ENCODE measurements around the gene TLR9.
A peak's percentile ranks its signal among the peaks of the same experiment; 100 is the strongest.

The TLR9 gene

GRCh38 chr3:52232279-52233107 lies 7.0 kb upstream of the TLR9 start:
- no peak for DNase-seq

DNA sequence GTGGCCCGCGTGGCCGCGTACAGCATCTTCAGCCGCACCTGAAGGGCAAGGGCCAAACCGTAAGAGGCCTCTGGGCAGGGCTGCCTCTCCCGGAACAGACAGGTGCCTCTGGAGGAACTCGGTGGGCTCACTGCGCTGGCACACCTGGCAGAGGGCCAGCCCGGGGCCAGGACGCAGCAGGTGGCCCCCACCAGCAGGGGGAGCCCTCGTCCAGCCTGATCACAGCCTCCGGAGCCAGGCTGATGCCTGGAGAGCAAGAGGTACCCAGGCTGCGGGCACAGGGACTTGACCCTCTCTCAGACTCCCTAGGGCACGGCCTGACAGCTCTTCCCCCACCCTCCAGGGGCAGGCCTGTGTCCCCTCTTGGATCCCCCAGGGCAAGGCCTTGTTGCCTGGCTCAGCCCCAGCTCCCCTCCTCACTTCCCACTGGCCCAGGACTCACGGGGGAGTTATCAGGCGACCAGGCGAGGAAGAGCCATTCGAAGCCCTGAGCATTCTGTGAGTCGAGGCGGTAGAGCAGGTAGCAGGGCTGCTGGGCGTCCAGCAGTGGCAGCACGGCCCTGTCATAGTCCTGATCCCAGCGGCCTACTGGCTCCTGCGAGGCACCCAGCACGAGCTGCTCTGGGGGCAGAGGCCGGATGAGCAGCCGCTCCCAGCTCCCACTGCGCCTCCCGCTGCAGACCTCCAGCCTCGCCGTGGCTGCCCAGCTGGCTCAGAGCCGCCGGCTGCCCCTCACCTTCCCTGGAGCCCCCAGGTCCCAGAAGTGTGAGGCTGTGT lies 6.2 kb upstream of the TLR9 start:
- peak; percentile 7 for DNase-seq

DNA sequence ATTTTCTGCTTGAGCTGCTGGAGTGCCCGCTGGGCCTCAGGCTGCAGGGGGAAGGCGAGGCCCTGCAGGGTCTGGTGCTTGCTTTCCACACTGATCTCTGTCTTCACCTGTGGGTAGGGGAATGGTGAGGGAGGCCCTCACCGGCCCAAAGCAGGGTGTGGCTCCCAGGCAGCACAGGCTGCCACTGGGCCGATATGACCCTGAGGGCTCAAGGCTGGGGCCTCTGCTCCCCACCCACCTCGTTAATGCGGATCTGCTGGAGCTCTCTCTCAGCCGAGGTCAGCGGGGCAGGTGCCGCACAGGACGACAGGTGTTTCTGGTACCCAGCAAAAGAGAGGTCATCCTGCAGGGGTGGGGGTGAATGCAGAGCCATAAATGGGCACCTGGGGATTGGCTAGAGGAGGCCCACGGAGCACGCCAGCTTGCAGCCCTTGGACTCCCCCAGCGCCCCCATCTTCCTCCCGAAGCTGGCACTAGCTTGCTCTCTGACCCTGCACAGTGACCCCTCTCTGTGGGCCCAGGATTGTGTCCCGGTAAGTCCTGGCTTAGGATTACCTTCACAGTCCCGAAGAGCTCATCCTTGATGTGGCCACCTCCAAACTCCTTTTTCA lies 5.5 kb upstream of the TLR9 start:
- no peak for DNase-seq

DNA sequence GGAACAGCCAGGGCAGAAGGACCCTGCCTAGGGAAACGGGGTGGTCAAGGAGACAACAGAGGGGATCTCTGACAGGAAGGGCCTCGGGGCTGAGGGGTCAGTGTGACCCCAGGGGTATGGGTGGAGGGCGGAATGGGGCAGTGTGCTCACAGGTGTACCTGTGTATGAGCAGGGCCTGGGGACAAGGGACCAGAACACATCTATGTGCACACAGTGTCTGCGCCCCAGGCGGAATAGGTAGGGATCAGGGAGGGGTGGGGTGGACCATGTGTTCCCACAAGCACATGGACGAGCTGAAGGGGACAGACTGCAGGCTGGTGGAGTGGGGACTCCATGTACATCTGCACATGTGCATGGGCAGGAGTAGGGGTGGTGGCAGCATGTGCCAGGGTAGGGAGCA lies 5.0 kb upstream of the TLR9 start:
- no peak for DNase-seq

- DNase-seq = no peak
These were observed 4.2 kb upstream of the TLR9 start for GRCh38 chr3:52229656-52230055.

GRCh38 chr3:52228751-52229291 lies 3.4 kb upstream of the TLR9 start:
- DNase-seq = no peak

DNA sequence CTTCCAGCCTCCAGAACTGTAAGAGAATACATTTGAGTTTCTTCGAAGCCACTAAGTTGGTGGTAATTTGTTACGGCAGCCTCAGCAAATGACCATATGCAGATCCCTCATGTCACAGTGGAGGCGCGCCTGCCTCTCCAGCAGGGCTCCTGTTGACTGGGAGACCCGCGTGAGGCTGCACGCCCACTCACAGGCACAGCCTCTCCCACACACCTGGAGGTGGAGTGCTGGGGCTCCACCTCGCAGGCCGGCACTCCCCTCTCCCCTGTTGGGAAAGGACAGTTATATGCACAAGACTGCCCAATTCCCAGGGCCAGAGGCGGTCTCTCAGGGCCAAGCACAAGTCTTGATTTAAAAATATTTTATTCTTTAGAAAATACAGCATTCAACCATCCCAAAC lies 2.8 kb upstream of the TLR9 start:
- no peak for DNase-seq

DNA sequence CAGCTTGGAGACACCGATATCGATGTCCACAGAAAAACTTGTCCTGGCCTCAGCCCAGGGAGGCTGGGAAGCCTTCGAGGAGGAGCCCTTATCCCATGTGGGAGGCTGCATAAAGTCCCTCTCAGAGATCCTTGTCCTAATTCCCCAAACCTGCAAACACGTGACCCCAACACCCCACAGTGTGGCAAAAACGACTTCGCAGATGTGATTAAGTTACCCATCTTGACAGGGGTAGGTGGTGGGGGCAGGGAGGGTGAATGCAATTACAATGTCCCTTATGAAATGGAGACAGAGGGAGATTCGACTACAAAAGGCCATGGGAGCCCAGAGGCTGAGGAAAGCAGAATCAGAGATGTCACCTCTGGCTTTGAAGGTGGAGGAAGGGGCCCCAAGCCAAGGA lies 2.3 kb upstream of the TLR9 start:
- DNase-seq = no peak

- no peak for DNase-seq
These were observed 1.7 kb upstream of the TLR9 start for GRCh38 chr3:52227117-52227516.

GRCh38 chr3:52226229-52226817 lies 878 bp upstream of the TLR9 start:
- DNase-seq = no peak

DNA sequence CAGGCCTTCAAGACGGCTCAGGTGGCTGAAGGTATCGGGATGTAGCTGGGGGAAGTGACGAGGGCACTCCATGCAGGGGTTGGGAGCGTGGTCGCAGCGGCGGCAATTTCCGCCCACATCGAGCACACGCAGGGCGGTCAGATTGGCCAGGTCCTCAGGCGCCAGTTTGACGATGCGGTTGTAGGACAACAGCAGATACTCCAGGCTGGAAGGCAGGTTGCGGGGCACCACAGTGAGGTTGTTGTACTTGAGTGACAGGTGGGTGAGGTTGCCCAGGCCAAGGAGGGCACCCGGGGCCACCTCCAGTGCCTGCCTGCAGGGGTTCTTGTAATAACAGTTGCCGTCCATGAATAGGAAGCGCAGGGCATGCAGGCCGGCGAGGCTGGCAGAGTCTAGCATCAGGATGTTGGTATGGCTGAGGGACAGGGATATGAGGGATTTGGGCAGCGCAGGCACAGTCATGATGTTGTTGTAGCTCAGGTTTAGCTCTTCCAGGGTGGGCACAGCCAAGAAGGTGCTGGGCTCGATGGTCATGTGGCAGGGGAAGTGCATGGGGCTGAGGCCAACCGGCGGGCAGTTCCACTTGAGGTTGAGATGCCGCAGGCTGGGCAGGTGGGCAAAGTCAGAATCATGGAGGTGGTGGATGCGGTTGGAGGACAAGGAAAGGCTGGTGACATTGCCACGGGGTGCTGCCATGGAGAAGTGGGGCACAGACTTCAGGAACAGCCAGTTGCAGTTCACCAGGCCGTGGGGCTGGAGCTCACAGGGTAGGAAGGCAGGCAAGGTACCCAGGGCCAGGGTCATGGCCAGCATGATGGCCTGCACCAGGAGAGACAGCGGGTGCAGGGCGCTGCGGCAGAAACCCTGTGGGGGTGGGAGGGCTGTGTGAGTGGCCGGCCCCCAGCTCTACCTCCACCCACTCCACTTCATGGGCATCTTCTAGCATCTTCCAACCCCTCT lies 1.7 kb downstream of the TLR9 start:
- no peak for DNase-seq

- no peak for DNase-seq
These were observed 2.9 kb downstream of the TLR9 start for GRCh38 chr3:52222319-52223221.

GRCh38 chr3:52221563-52222318 lies 3.7 kb downstream of the TLR9 start:
- DNase-seq = no peak

- no peak for DNase-seq
These were observed 4.3 kb downstream of the TLR9 start for GRCh38 chr3:52221141-52221562.

GRCh38 chr3:52220380-52221026 lies 4.9 kb downstream of the TLR9 start:
- peak; percentile 79 for DNase-seq

DNA sequence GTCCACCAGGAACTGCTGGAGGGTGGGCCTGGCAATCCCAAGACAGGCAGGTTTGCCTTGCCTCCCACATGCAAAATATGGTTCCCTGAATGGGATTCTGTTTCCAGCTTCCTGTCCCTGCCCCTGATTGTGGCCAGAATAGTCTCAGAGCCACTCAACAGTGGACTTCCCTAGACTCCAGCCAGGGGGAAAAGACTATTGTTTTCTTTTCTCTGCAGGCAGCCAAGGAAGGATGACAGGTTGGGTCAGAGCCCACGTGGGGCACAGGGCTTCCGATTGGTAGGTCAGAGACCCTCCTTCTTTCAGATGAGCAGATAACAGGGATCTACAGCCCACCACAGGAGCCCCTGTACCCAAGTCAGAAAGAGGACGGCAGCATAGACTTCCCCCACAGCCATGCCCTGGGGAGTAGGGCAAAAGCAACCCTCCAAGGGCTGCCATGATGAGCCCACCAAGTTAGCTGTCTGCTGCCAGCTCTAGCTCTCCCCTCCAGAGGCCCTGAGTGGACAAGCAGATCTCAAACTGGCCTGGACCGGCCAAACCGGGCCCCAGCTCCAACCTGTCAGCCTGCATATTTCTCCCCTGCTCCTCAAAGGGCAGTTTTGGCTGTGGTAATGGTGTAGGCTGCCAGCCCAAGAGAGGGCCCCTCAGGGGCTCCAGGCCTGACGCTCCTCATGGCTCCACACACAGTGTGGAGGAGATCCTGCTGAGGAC lies 6.4 kb downstream of the TLR9 start:
- no peak for DNase-seq

GRCh38 chr3:52218454-52218853 lies 7.0 kb downstream of the TLR9 start:
- no peak for DNase-seq

DNA sequence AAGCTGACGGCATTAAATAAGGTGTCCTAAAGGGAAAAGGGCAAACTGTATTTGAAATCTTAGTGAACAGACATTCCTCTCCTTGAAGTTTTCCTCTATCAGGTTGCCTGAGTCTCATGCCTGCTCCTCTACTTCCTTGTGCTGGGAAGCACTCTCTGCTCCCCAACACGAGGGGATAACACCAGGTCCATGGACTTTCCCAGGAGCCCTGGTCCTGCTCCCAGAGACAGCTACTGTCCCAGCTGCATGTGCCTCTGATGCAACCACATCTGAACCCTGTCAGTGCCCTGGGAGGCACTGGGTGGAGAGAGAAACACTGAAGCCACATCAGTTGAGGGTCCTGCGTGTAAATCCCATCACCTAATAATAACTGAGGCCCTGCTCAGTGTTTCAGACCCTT lies 7.4 kb downstream of the TLR9 start:
- no peak for DNase-seq

DNA sequence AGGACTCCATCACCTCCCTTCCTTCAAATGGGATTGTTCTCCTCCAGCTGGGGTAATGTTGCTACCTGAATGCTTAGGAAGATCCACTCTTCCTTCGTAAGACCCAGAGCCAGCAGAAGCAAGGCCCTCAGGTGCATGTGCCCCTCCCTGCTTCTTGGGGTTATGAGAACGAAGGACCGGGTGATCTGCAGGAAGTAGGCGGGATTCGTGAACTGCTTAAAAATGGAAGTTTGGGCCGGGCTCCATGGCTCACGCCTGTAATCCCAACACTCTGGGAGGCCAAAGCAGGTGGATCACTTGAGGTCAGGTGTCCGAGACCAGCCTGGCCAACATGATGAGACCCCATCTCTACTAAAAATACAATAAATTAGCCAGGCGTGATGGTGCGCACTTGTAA lies 8.0 kb downstream of the TLR9 start:
- DNase-seq = no peak

Measured in midbrain (tissue), 1 donor.